D721Med (cell line): ENCODE measurements around the gene SPECC1.

Experiments
- DNase-seq: peaks from one replicate; pipeline ENCODE4 v3.0.0; 2011; ENCODE audit warnings: low spot score; ENCODE audit not compliant: insufficient read length
- FAIRE-seq: peaks from 2 replicates; lab custom pipeline; 2011; peaks lifted over from hg19 to GRCh38; lab: Jason Lieb, UNC
- TF ChIP-seq, protein P1 (sequence below): IDR thresholded peaks from 2 replicates; pipeline ENCODE4 v1.5.1; 2012; ENCODE audit warnings: mild to moderate bottlenecking, control low read depth; ENCODE audit not compliant: insufficient read depth; ENCODE audit errors: missing control alignments

Gene SPECC1

DNA sequence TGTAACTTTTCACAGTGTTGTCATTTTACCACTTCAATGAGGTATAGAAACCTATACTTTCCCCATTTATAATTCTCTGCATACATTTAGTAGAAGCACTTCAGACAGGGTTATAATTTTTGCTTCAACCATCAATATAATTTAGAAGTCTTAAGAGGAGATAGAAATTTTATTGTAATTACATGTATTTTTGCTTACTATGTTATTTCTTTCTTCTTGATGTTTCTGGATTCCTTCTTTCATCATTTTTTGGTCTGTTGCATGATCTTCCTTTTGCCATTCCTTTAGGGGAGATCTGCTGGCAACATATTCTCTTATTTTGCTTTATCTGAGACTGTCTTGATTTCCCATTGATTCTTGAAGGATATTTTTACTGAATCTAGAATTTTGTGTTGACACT is 31.1 kb downstream of the SPECC1 start:
- FAIRE-seq = no peak
- TF ChIP-seq, protein P1, sequence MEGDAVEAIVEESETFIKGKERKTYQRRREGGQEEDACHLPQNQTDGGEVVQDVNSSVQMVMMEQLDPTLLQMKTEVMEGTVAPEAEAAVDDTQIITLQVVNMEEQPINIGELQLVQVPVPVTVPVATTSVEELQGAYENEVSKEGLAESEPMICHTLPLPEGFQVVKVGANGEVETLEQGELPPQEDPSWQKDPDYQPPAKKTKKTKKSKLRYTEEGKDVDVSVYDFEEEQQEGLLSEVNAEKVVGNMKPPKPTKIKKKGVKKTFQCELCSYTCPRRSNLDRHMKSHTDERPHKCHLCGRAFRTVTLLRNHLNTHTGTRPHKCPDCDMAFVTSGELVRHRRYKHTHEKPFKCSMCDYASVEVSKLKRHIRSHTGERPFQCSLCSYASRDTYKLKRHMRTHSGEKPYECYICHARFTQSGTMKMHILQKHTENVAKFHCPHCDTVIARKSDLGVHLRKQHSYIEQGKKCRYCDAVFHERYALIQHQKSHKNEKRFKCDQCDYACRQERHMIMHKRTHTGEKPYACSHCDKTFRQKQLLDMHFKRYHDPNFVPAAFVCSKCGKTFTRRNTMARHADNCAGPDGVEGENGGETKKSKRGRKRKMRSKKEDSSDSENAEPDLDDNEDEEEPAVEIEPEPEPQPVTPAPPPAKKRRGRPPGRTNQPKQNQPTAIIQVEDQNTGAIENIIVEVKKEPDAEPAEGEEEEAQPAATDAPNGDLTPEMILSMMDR = no peak
- no peak for DNase-seq

DNA sequence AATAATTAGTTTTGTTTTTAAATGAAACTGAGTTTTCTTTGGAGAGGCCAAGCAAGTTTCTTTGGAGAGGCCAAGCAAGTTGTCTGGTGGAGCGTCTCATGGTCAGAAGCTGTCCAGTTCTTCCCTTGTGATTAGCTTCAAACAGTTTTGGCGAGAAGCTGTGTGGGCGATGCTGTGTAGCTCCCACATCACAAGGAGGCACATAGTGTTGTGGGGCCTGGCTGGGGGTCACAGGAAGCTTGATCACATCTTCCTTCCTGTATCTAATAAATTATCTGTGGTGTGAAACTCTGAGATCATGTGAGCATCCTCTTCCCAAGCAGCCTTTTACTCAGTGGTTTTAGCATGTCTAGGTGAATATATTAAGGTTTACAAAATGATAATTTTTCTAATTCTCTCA is 33.9 kb downstream of the SPECC1 start:
- FAIRE-seq (no peak), DNase-seq (no peak)
- TF ChIP-seq, protein P1 = no peak

DNA sequence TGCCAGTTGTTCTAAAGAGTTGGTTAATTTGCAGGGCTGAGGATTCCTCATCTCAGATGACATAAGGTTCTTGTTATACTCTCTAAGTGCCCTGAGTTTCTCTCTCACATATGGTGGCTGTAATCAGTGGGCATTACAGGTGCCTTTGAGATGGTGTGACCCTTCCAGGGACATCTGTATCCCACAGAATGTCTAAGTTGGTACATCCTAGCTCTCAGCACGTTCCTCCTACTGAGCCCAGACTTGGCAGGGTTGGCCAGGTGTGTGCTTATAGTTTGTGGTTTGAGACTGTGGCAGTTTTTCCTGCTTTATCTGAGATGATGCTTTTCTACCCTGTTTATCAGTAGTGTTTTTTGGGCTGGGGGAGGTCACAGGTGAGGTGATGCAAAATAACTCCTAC is 36.3 kb downstream of the SPECC1 start:
- FAIRE-seq = no peak
- TF ChIP-seq, protein P1 = no peak

DNA sequence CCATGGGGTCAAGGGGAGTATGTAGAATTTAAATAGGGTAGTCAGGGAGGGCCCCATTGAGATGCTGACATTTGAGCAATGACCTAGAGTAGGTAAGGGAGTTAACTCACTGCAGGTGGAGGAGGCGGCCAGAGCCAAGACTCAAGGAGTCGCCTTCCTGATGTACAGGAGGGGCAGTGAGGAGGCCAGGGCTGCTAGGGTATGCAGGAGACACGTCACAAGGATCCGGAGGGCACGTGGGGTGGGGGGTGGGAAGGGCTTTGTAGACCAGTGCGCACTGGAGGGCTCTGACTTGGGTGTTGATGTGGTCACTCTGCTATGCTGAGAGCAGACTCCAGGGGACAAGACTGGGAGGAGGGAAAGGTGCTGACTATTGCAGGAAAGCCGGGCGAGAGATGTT is 37.5 kb downstream of the SPECC1 start:
- no peak for DNase-seq
- TF ChIP-seq, protein P1 = no peak
- FAIRE-seq = no peak

More for the DNA sequence above, 36.3 kb downstream of the SPECC1 start:
- DNase-seq = no peak

DNA sequence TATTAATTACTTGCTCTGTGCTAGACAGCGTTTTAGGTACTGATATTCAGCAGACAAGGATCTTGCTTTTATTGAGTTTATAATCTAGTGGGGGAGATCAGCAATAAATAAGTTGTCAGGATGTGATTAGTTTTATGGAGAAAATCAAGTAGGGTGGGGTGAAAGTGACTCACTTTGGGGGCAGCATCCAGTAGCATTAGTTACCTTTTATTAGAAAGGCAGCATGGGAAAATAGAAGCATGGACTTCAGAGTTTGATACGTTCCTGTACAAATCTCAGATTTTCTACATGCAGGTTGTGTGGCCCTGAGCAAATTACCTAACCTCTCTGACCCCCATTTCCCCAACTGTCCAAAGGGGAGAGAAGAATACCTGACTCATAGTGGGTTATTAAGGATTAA is 42.5 kb downstream of the SPECC1 start:
- TF ChIP-seq, protein P1 = no peak
- FAIRE-seq (no peak), DNase-seq (no peak)

DNA sequence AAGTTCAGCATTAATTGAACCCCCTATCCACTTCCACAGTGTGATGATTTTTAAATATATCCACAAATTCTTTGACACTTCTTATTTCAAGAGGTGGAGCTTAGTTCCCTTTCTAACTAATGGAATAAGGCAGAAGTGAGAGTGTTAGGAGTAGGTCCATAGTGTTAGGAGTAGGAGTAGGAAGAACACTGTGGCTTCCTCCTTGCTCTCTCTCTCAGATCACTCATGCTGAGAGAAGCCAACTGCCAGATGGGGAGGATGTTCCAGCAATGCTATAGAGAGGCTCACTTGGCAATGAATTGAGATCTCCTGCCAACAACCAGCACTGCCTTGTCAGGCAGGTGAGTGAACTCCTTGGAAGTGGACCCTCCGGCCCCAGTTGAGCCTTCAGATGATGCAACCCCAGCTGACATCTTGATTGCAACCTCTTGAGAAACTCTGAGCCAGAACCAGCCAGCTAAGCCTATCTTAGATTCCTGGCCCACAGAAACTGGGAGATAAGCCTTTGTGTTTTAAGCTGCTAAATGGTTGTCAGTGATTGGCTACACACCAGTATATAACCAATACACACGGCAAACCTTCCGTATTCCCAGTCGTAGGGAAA is 44.3 kb downstream of the SPECC1 start:
- DNase-seq (no peak), FAIRE-seq (no peak)
- TF ChIP-seq, protein P1 = no peak

DNA sequence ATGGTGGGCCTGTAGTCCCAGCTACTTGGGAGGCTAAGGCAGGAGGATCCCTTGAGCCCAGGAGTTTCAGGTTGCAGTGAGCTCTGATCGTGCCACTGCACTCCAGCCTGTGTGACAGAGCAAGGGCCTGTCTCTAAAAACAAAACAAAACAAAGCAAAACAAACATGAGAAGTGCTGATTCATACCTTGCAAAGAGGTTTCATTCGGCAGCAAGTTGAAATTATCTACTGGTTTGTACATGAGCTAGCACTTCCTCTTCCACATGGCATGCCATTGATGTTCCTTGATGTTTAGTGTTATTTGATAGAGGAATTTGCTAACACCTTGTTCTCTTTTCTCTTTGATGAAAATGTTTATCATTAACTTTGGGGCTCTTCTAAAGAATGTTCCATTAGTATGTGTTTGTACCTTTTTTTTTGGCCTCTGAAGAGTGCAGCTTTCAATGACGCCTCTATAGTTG is 50.6 kb downstream of the SPECC1 start:
- DNase-seq (no peak), FAIRE-seq (no peak)
- TF ChIP-seq, protein P1 = no peak
